MM.1S (cell line): Measurements from ENCODE around the gene ABCC8.

Source experiments
- DNase-seq: peaks from one replicate; pipeline ENCODE4 v3.0.0-alpha.2; 2015
- H2AFZ ChIP-seq: fragments of 300-600 bp; sonication (generic); 2 replicates; pipeline ENCODE4 v1.6.0; 2016; ENCODE audit warnings: antibody characterized with exemption, low read length
- H3F3A ChIP-seq: fragments of 300-600 bp; sonication (generic); 2 replicates; pipeline ENCODE4 v1.6.1; 2016; ENCODE audit warnings: mild to moderate bottlenecking, antibody characterized with exemption, low read length, moderate library complexity, mixed read lengths; ENCODE audit not compliant: insufficient read depth
- H3K27ac ChIP-seq: fragments of 300-600 bp; sonication (generic); 2 replicates; pipeline ENCODE4 v1.5.1; 2016; ENCODE audit warnings: mild to moderate bottlenecking, low read length
- H3K27me3 ChIP-seq: fragments of 300-600 bp; sonication (generic); replicated peaks from 2 replicates; pipeline ENCODE4 v1.6.0; 2016; ENCODE audit warnings: low read length; ENCODE audit not compliant: insufficient read depth
- H3K36me3 ChIP-seq: fragments of 300-600 bp; sonication (generic); replicated peaks from 2 replicates; pipeline ENCODE4 v1.6.1; 2016; ENCODE audit warnings: mild to moderate bottlenecking, low read length, mixed read lengths; ENCODE audit not compliant: insufficient read depth
- H3K4me1 ChIP-seq: fragments of 300-600 bp; sonication (generic); 2 replicates; pipeline ENCODE4 v1.6.1; 2016; ENCODE audit warnings: low read length, mixed read lengths
- H3K4me2 ChIP-seq: fragments of 300-600 bp; sonication (generic); 2 replicates; pipeline ENCODE4 v1.6.0; 2016; ENCODE audit warnings: low read depth, low read length
- H3K4me3 ChIP-seq: fragments of 300-600 bp; sonication (generic); 2 replicates; pipeline ENCODE4 v1.5.1; 2016; ENCODE audit warnings: low read length, mixed read lengths
- H3K79me2 ChIP-seq: fragments of 300-600 bp; sonication (generic); 2 replicates; pipeline ENCODE4 v1.6.1; 2016; ENCODE audit warnings: mixed run types, low read length, mixed read lengths
- H3K9ac ChIP-seq: fragments of 300-600 bp; sonication (generic); 2 replicates; pipeline ENCODE4 v1.6.1; 2016; ENCODE audit warnings: low read length, mixed read lengths
- H3K9me2 ChIP-seq: fragments of 300-600 bp; sonication (generic); replicated peaks from 2 replicates; pipeline ENCODE4 v1.6.1; 2016; ENCODE audit warnings: mild to moderate bottlenecking, low read length, mixed read lengths; ENCODE audit not compliant: insufficient read depth
- H3K9me3 ChIP-seq: fragments of 300-600 bp; sonication (generic); replicated peaks from 2 replicates; pipeline ENCODE4 v1.6.1; 2016; ENCODE audit warnings: mild to moderate bottlenecking, low read length, mixed read lengths; ENCODE audit not compliant: insufficient read depth
- H4K20me1 ChIP-seq: fragments of 300-600 bp; sonication (generic); 2 replicates; pipeline ENCODE4 v1.6.1; 2016; ENCODE audit warnings: mild to moderate bottlenecking, low read length, moderate library complexity, mixed read lengths; ENCODE audit not compliant: insufficient read depth
- CTCF ChIP-seq: fragments of 300-600 bp; sonication (generic); IDR thresholded peaks from 2 replicates; pipeline ENCODE4 v1.5.1; 2016; ENCODE audit warnings: antibody characterized with exemption, low read length, mixed read lengths
- EZH2 ChIP-seq: fragments of 300-600 bp; sonication (generic); optimal IDR thresholded peaks from 2 replicates; pipeline ENCODE3; 2017; ENCODE audit warnings: low read depth, mild to moderate bottlenecking, antibody characterized with exemption, low read length, mixed read lengths
- EZH2phosphoT487 ChIP-seq: fragments of 300-600 bp; sonication (generic); IDR thresholded peaks from 2 replicates; pipeline ENCODE4 v1.6.1; 2018; ENCODE audit warnings: antibody characterized with exemption, low read length

Gene ABCC8

GRCh38 chr11:17383461-17383860 is 93.2 kb downstream of the ABCC8 start:
- no peak overlapping the region for H3K4me3 ChIP-seq
- H3K9me3 ChIP-seq: no peaks in the 10 kb centered on the region
- H3K9me2 ChIP-seq: no peaks in the 10 kb centered on the region
- no peak overlapping the region for H2AFZ ChIP-seq
- peaks cover 18% of the 10 kb centered on the region for H3K4me1 ChIP-seq
- H3K27ac ChIP-seq: no peak overlapping the region
- no peaks in the 10 kb centered on the region for H3K27me3 ChIP-seq
- no peaks in the 10 kb centered on the region for H3K36me3 ChIP-seq
- TF ChIP-seq CTCF (no peak), EZH2phosphoT487 (no peak), EZH2 (no peak)
- 0 out of 2 replicates have a peak, but pooled peaks cover 3% of the 10 kb centered on the region for H3F3A ChIP-seq
- H3K4me2 ChIP-seq: no peak overlapping the region
- no peaks in the 10 kb centered on the region for H4K20me1 ChIP-seq
- no peak overlapping the region for H3K9ac ChIP-seq
- no peak for DNase-seq
- 0 out of 2 replicates have a peak, but pooled peaks cover 11% of the 10 kb centered on the region for H3K79me2 ChIP-seq

GRCh38 chr11:17382046-17382728 is 94.5 kb downstream of the ABCC8 start:
- H3F3A ChIP-seq: 0 out of 2 replicates have a peak, but pooled peaks cover 3% of the 10 kb centered on the region
- no peaks in the 10 kb centered on the region for H3K36me3 ChIP-seq
- no peak for TF ChIP-seq EZH2
- no peak for TF ChIP-seq EZH2phosphoT487
- TF ChIP-seq CTCF: no peak
- no peak overlapping the region for H3K27ac ChIP-seq
- peaks cover 18% of the 10 kb centered on the region for H3K4me1 ChIP-seq
- no peak overlapping the region for H3K4me3 ChIP-seq
- DNase-seq: no peak
- H3K4me2 ChIP-seq: no peak overlapping the region
- H3K9me3 ChIP-seq: no peaks in the 10 kb centered on the region
- H3K9ac ChIP-seq: no peak overlapping the region
- H3K9me2 ChIP-seq: no peaks in the 10 kb centered on the region
- no peak overlapping the region for H2AFZ ChIP-seq
- H3K79me2 ChIP-seq: 0 out of 2 replicates have a peak, but pooled peaks cover 11% of the 10 kb centered on the region
- H4K20me1 ChIP-seq: no peaks in the 10 kb centered on the region
- H3K27me3 ChIP-seq: no peaks in the 10 kb centered on the region

- Histone ChIP-seq H3K4me2 (no peak overlapping the region), H3K9me2 (no peaks in the 10 kb centered on the region), H3F3A (no peaks in the 10 kb centered on the region), H3K9ac (no peak overlapping the region), H2AFZ (no peak overlapping the region), H3K4me1 (peaks cover 7% of the 10 kb centered on the region), H3K27ac (no peak overlapping the region), H3K9me3 (no peaks in the 10 kb centered on the region), H3K36me3 (no peaks in the 10 kb centered on the region), H4K20me1 (no peaks in the 10 kb centered on the region), H3K27me3 (no peaks in the 10 kb centered on the region), H3K4me3 (no peak overlapping the region), H3K79me2 (0 out of 2 replicates have a peak, but pooled peaks cover 9% of the 10 kb centered on the region)
- no peak for TF ChIP-seq CTCF
- TF ChIP-seq EZH2phosphoT487: no peak
- TF ChIP-seq EZH2: no peak
- no peak for DNase-seq
Observed at GRCh38 chr11:17381156-17381555, 95.5 kb downstream of the ABCC8 start.
